Astrocyte of the cerebellum (primary cell): Measurements from ENCODE around the gene KRTAP23-1.

ENCODE experiments used
- DNase-seq: peaks from one replicate; pipeline ENCODE4 v3.0.0-alpha.2; 2011; ENCODE audit warnings: low read depth
- H3K4me3 ChIP-seq: 2 replicates; pipeline ENCODE4 v1.5.1; 2011; ENCODE audit warnings: mild to moderate bottlenecking, low read depth, low read length, moderate library complexity
- CTCF ChIP-seq: IDR thresholded peaks from 2 replicates; pipeline ENCODE4 v1.5.1; 2012; ENCODE audit warnings: low read length, low read depth, moderate library complexity, mild to moderate bottlenecking; ENCODE audit errors: missing control alignments
- in situ Hi-C: cut with HindIII; loops from 2 replicates; pipeline ENCODE4 v1.10.0; 2017; ENCODE audit warnings: low sequenced_read_pairs

Gene KRTAP23-1

GRCh38 chr21:30354308-30355005, 6.1 kb upstream of the KRTAP23-1 start:
- no peak overlapping the region for H3K4me3 ChIP-seq
- DNase-seq = no peak
- TF ChIP-seq CTCF = no peak
- in situ Hi-C loops = no loop called here

DNA sequence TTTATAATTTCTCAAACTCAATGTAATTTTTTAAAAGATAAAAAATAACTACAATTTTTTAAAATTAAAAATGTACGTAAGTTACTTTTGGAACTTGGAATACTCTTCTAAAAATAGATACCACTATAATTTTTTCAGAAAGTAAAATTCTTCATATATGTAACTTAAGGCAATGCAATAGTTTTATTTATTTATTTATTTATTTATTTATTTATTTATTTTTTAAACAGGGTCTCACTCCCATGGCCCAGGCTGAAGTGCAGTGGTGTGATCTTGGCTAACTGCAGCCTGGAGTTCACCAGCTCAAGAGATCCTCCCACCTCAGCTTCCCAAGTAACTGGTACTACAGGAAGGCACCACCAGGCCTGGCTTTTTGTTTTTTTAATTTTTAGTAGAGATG, 3.1 kb upstream of the KRTAP23-1 start:
- no peak for DNase-seq
- in situ Hi-C loops = no loop called here
- H3K4me3 ChIP-seq = no peak overlapping the region
- no peak for TF ChIP-seq CTCF

DNA sequence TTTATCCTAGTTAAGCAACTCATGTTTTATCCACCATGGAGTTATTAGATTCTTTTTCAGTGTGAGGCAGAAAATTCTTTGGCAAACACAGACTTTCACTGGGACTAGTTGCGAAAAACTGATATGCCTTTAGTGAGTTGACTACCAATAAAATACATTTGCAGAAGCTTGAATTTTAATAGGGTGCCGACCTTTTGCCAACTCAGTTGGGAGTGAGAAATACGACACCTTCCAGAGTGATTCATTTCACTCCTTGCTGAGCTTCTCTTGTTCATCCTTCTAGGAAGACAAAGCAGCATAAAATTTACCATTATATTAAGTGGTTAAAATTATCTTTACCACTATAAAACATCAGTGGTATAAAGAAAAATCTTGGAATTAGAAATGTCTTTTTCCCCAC, 1.2 kb upstream of the KRTAP23-1 start:
- no peak for TF ChIP-seq CTCF
- peak; percentile 62 for DNase-seq
- in situ Hi-C loops = no loop called here
- no peak overlapping the region for H3K4me3 ChIP-seq

DNA sequence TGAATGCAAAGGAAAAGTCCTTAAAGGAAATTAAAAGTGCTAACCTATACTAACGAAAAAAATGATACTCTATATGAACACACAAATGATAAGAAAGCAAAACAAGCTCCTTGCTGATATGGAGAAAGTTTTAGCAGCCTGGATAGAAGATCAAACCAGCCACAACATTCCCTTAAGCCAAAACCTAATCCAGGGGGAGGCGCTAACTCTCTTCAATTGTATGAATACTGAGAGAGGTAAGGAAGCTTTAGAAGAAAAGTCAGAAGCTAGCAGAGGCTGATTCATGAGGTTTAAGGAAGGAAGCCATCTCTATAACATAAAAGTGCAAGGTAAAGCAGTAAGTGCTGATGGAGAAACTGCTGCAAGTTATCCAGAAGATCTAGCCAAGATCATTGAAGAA, 3.4 kb downstream of the KRTAP23-1 start:
- DNase-seq = no peak
- in situ Hi-C loops = no loop called here
- H3K4me3 ChIP-seq = no peak overlapping the region
- TF ChIP-seq CTCF = no peak

DNA sequence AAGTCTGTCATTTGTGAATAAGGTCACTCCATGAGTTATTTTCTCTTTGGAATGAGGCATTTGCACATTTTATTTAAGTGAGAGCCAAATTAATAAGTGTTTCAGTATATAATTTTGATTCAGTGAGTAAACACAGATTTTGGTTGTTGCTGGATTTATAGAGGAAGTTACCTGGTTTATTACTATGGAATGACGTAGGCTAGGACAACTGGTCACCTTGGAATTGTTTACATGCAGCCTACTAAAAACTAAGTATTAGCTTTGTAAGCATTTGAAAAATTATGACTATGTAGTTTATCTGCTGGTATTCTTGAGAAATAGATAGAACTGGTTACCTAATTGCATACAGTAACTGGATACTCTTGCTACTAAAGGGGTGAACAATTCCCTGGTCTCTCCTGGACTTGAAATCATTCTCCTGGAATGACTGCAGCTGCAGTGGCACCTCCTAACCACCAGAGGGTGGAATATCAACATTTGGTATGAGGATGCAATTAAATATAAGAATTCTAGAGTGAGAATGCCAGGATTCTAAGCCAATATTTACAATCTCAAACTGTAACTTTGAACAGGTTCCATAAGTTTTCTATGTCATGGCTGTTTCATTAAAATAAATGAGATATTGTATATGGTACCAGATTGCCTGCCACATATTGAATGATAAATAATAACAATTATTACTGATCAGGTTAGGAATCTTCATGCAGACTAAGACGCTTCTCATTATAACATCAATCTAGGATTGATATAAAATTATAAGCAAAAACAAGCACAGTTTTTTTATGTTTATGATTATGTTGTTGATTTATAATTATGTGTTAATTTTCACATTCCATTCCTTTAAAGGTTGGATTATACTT, 7.5 kb downstream of the KRTAP23-1 start:
- in situ Hi-C loops = no loop called here
- DNase-seq = peak; percentile 50

DNA sequence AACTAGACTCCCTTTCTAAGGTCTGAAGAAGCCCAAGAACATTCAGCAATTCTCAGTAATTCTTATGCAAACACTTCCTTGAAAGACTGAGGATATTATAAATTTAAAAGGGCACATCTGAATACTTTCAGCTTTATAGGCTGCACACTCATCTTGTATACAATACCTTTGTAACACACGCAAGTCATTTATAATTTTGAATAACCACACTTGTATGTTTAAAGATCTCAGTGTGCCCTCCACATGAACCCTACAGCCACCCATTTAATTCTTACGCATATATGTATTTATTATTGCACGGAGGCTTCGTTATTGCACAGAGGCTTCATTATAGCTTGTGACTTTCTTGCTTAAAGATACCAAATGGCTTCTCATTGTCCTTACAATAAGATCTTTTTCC, 9.7 kb downstream of the KRTAP23-1 start:
- no peak overlapping the region for H3K4me3 ChIP-seq
- TF ChIP-seq CTCF = no peak
- in situ Hi-C loops = no loop called here
- DNase-seq = no peak

More for the DNA sequence above, 7.5 kb downstream of the KRTAP23-1 start:
- TF ChIP-seq CTCF = peak; percentile 93
- no peak overlapping the region for H3K4me3 ChIP-seq
